Measurements from ENCODE around the gene TSPEAR.
"Not testable (repeated sequence)": the region's sequence is repeated elsewhere in the genome, so short reads cannot be mapped to it uniquely, and the experiment has no call there.

TSPEAR gene

GRCh38 chr21:44681152-44681551 lies 30.2 kb downstream of the TSPEAR start:
- H3K27ac ChIP-seq: no peak overlapping the region
- TF ChIP-seq ZFX (IDR thresholded peaks at IDR 0.05; ENCODE audit: borderline replicate concordance) (no peak), CTCF (IDR thresholded peaks at IDR 0.05) (no peak)

GRCh38 chr21:44677881-44678280 lies 33.5 kb downstream of the TSPEAR start:
- TF ChIP-seq CTCF (IDR thresholded peaks at IDR 0.05) (no peak), ZFX (IDR thresholded peaks at IDR 0.05; ENCODE audit: borderline replicate concordance) (no peak)
- no peak overlapping the region for H3K27ac ChIP-seq

- no peak overlapping the region for H3K27ac ChIP-seq
- TF ChIP-seq ZFX (IDR thresholded peaks at IDR 0.05; ENCODE audit: borderline replicate concordance): no peak
These were observed 39.5 kb downstream of the TSPEAR start for GRCh38 chr21:44671911-44672310.

- no peak for TF ChIP-seq CTCF (IDR thresholded peaks at IDR 0.05)
- no peak for TF ChIP-seq ZFX (IDR thresholded peaks at IDR 0.05; ENCODE audit: borderline replicate concordance)
- H3K27ac ChIP-seq: no peak overlapping the region
These were observed 40.5 kb downstream of the TSPEAR start for GRCh38 chr21:44670642-44671432.

- TF ChIP-seq ZFX (IDR thresholded peaks at IDR 0.05; ENCODE audit: borderline replicate concordance) (no peak), CTCF (IDR thresholded peaks at IDR 0.05) (no peak)
- no peak overlapping the region for H3K27ac ChIP-seq
These were observed 43.8 kb downstream of the TSPEAR start for GRCh38 chr21:44667612-44668011.

- H3K27ac ChIP-seq: no peak within 1 kb of the TSS
- TF ChIP-seq CTCF (IDR thresholded peaks at IDR 0.05) (no peak), ZFX (IDR thresholded peaks at IDR 0.05; ENCODE audit: borderline replicate concordance) (no peak)
These were observed 44.7 kb downstream of the TSPEAR start, which contains the start of gene KRTAP12-2 for GRCh38 chr21:44666401-44667320. KRTAP12-2 (minus strand) TSS chr21:44666927; CDS start chr21:44666886, 41 bp downstream.

- H3K27ac ChIP-seq: no peak overlapping the region
- TF ChIP-seq CTCF (IDR thresholded peaks at IDR 0.05): no peak
- no peak for TF ChIP-seq ZFX (IDR thresholded peaks at IDR 0.05; ENCODE audit: borderline replicate concordance)
These were observed 46.7 kb downstream of the TSPEAR start for GRCh38 chr21:44664691-44665090.

GRCh38 chr21:44661567-44661966 lies 49.8 kb downstream of the TSPEAR start:
- not testable (repeated sequence) for H3K27ac ChIP-seq

All from 22Rv1 (cell line).